ENCODE measurements around the gene RRAGD.
A peak's percentile ranks its signal among the peaks of the same experiment; 100 is the strongest.

The RRAGD gene

DNA sequence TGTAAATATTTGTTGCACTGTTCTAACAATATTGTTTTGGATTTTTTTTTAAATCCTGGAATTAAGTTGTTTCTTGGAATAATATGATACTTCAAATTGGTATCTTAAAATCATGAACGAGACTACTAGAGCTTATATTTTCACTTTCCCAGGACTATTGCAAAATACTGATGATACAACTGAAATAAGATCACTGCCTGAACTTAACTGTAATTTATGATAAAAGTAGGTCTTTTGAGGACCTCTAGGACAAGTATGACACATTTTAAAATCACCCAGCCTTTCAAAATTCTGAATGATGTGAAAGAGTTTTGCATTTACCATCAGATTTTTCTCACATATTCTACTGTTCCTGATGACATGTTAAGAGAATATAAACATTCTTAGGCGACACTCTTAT is 50.9 kb downstream of the RRAGD start:
- no peak for DNase-seq (ENCODE audit: low read depth)
- no peak overlapping the region for H3K4me3 ChIP-seq (ENCODE audit: low read length)
- TF ChIP-seq, protein P1, sequence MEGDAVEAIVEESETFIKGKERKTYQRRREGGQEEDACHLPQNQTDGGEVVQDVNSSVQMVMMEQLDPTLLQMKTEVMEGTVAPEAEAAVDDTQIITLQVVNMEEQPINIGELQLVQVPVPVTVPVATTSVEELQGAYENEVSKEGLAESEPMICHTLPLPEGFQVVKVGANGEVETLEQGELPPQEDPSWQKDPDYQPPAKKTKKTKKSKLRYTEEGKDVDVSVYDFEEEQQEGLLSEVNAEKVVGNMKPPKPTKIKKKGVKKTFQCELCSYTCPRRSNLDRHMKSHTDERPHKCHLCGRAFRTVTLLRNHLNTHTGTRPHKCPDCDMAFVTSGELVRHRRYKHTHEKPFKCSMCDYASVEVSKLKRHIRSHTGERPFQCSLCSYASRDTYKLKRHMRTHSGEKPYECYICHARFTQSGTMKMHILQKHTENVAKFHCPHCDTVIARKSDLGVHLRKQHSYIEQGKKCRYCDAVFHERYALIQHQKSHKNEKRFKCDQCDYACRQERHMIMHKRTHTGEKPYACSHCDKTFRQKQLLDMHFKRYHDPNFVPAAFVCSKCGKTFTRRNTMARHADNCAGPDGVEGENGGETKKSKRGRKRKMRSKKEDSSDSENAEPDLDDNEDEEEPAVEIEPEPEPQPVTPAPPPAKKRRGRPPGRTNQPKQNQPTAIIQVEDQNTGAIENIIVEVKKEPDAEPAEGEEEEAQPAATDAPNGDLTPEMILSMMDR (conservative IDR thresholded peaks at IDR 0.05; ENCODE audit: low read length), result no peak

- TF ChIP-seq, protein P1 (conservative IDR thresholded peaks at IDR 0.05; ENCODE audit: low read length), result no peak
- H3K4me3 ChIP-seq (ENCODE audit: low read length), result no peak overlapping the region
- DNase-seq (ENCODE audit: low read depth), result peak; percentile 56
Measured at GRCh38 chr6:89360415-89360999, 51.6 kb downstream of the RRAGD start.

DNA sequence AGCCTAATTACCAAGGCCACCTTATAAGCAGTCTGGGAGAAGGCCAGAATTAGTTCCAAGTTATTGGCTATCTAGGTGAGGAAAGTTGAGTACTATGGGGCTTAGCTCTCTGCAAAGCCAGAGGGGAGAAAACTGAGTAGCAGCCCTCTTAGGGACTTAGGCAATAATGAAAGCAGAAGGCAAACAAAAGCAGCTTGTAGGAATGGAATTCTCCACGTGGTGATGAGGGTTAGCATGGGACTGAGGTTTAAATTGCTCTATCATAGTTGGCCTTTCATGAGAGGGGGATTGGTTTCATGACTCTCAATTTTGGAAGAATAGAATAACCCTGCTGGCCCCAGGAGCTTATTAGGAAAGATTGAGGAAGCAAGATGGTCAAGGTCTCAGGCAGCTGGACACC is 52.5 kb downstream of the RRAGD start:
- TF ChIP-seq, protein P1 (conservative IDR thresholded peaks at IDR 0.05; ENCODE audit: low read length), result no peak
- H3K4me3 ChIP-seq (ENCODE audit: low read length), result no peak overlapping the region
- no peak for DNase-seq (ENCODE audit: low read depth)

GRCh38 chr6:89357390-89357789 is 54.7 kb downstream of the RRAGD start:
- TF ChIP-seq, protein P1 (conservative IDR thresholded peaks at IDR 0.05; ENCODE audit: low read length), result no peak
- no peak overlapping the region for H3K4me3 ChIP-seq (ENCODE audit: low read length)
- DNase-seq (ENCODE audit: low read depth), result no peak

DNA sequence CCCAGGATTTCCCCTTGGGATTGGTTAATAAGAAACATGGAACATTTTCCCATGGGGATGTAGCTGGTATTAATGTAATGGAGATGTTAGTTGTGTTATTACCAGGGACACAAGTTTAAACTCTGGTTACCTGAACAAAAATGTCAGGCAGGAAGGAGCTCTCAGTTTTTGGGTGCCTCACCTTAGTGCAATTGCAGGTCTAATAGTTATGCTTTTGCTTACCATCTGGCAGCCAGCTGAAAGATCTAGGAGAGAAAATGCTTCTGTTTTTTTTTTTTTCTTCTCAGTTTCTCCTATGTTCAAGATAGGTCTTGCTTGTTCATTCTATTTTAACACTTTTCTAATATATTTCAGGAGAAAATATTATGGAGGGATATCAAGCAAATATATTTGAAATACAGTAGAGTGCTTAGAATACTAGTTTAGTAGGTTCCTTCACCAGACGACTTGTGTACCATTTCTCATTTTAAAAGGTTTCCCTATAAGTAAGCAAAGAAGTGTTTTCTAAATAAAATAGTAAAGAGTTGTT is 55.4 kb downstream of the RRAGD start:
- no peak for DNase-seq (ENCODE audit: low read depth)
- no peak overlapping the region for H3K4me3 ChIP-seq (ENCODE audit: low read length)
- TF ChIP-seq, protein P1 (conservative IDR thresholded peaks at IDR 0.05; ENCODE audit: low read length), result no peak

DNA sequence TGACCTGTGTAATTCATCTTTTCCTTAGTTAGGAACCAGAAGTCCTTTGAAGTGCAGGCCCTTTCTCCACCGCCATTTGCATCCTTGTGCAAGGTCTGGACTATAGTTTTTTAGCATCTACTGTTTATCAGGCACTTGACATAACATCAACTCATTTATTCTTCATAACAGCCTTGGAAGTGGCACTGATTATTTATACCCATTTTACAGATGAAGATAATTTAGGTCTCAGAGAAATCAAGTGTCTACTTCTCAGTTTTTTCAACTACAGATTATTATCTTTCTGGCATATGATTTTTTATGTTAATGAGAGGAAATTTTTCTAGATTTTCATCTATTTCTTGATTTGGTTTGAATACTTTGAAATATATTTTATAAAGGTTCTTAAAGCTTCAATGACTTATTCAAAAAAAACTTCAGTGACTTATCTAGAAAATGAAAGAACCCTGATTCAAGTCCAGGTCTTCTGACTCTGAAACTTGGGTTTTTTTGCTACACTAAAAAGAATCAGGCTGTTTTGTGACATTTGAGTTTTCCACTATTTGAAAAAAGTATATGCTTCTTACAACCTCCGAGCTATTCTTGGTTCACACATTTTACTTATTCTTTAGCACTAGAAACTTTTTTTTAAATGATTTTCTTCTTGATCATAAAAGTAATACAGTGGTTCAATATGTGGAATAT is 56.4 kb downstream of the RRAGD start:
- H3K4me3 ChIP-seq (ENCODE audit: low read length), result no peak overlapping the region
- DNase-seq (ENCODE audit: low read depth), result no peak
- TF ChIP-seq, protein P1 (conservative IDR thresholded peaks at IDR 0.05; ENCODE audit: low read length), result no peak

All from AG10803 (cell line).